Smooth muscle cell (in vitro differentiated cells): ENCODE data around the gene SLC25A17. TPM values are rescaled to one million over a fixed set of nuclear protein-coding genes. Genes with fewer than 3 reads are reported as not detected.
"Not testable (repeated sequence)": the region's sequence is repeated elsewhere in the genome, so short reads cannot be mapped to it uniquely, and the experiment has no call there.

Source experiments
- DNase-seq: peaks from one replicate; lab custom pipeline; 2025; ENCODE audit not compliant: unreplicated experiment; lab: John Stamatoyannopoulos, UW
- H2AFZ ChIP-seq: fragments of 200-600 bp; sonication (generic); 2 replicates; pipeline ENCODE4 v1.6.0; 2016; ENCODE audit warnings: antibody characterized with exemption, low read depth, mild to moderate bottlenecking
- H3F3A ChIP-seq: fragments of 200-600 bp; sonication (generic); 2 replicates; pipeline ENCODE4 v1.6.0; 2017; ENCODE audit warnings: antibody characterized with exemption, low read depth
- H3K27ac ChIP-seq: fragments of 200-600 bp; sonication (generic); 2 replicates; pipeline ENCODE4 v1.5.1; 2016; ENCODE audit warnings: low read depth, mild to moderate bottlenecking
- H3K27me3 ChIP-seq: fragments of 200-600 bp; sonication (generic); 2 replicates; pipeline ENCODE4 v1.6.1; 2016; ENCODE audit warnings: low read depth, mild to moderate bottlenecking
- H3K36me3 ChIP-seq: fragments of 200-600 bp; sonication (generic); 2 replicates; pipeline ENCODE4 v1.5.1; 2016; ENCODE audit warnings: low read depth
- H3K4me1 ChIP-seq: fragments of 200-600 bp; sonication (generic); 2 replicates; pipeline ENCODE4 v1.5.1; 2016; ENCODE audit warnings: low read depth
- H3K4me2 ChIP-seq: fragments of 200-600 bp; sonication (generic); 2 replicates; pipeline ENCODE4 v1.6.0; 2016; ENCODE audit warnings: mild to moderate bottlenecking
- H3K4me3 ChIP-seq: fragments of 200-600 bp; sonication (generic); 2 replicates; pipeline ENCODE4 v1.5.1; 2016; ENCODE audit warnings: mild to moderate bottlenecking
- H3K79me2 ChIP-seq: fragments of 200-600 bp; sonication (generic); 2 replicates; pipeline ENCODE4 v1.6.0; 2016; ENCODE audit warnings: low read depth, mild to moderate bottlenecking
- H3K9ac ChIP-seq: fragments of 200-600 bp; sonication (generic); 2 replicates; pipeline ENCODE4 v1.6.0; 2016; ENCODE audit warnings: low read depth
- H3K9me3 ChIP-seq: fragments of 200-600 bp; sonication (generic); replicated peaks from 2 replicates; pipeline ENCODE4 v1.5.1; 2016; ENCODE audit warnings: low read depth
- H4K20me1 ChIP-seq: fragments of 200-600 bp; sonication (generic); 2 replicates; pipeline ENCODE4 v1.6.0; 2016; ENCODE audit warnings: low read depth
- CTCF ChIP-seq: fragments of 200-600 bp; sonication (generic); IDR thresholded peaks from 2 replicates; pipeline ENCODE4 v1.5.1; 2017; ENCODE audit warnings: borderline replicate concordance, mild to moderate bottlenecking, antibody characterized with exemption; ENCODE audit not compliant: insufficient read depth, poor library complexity, severe bottlenecking
- WGBS: methylation state at CpG from one replicate; pipeline ENCODE4 v1.1.7; 2016; ENCODE audit warnings: low lambda C conversion rate; 5-methylcytosine and 5-hydroxymethylcytosine counted together
- polyA plus RNA-seq: library from polyadenylated mRNA; unstranded; fragments of >200 nt; fragmentation: Nextera tagmentation; extraction: Ambion mirVana; gene quantifications from 2 replicates; pipeline ENCODE4 v1.2.1, GENCODE V29; 2016
- total RNA-seq: library from RNA; depleted of rRNA; stranded (reverse); fragments of >200 nt; gene quantifications from 2 replicates; pipeline ENCODE4 v1.2.3, GENCODE V29; 2014

The SLC25A17 gene
- 28.9 and 29.1 TPM in 2 replicates for total RNA-seq
- 29.0 and 31.5 TPM in 2 replicates for polyA plus RNA-seq

- WGBS: 2% methylated on average over 49 of the region's 61 CpGs
- peaks cover 11% of the 10 kb centered on the region for H3K4me1 ChIP-seq
Observed at GRCh38 chr22:40818747-40819598, at the start of gene SLC25A17. Gene SLC25A17 (minus strand): TSS chr22:40819346. CDS start chr22:40819248, 98 bp downstream.

GRCh38 chr22:40868379-40868778 lies 49.2 kb upstream of the SLC25A17 start:
- not testable (repeated sequence) for H3K9ac ChIP-seq, H3K27me3 ChIP-seq, H3K4me1 ChIP-seq, H3K4me2 ChIP-seq, H3K4me3 ChIP-seq, DNase-seq, H3F3A ChIP-seq, H3K9me3 ChIP-seq, H2AFZ ChIP-seq, H3K27ac ChIP-seq, H3K36me3 ChIP-seq
- WGBS: 95% methylated on average over 6 of the region's 6 CpGs
- Histone ChIP-seq H3K79me2 (peaks cover 27% of the 10 kb centered on the region), H4K20me1 (peaks cover 23% of the 10 kb centered on the region)

More at GRCh38 chr22:40818747-40819598, at the start of gene SLC25A17:
- H3F3A ChIP-seq: peaks cover 16% of the 10 kb centered on the region
- peak; percentile 69 for DNase-seq
- peak within 1 kb of the TSS; percentile 78 for H3K27ac ChIP-seq
- peaks cover 49% of the 10 kb centered on the region for H3K79me2 ChIP-seq
- H3K27me3 ChIP-seq: no peaks in the 10 kb centered on the region
- H3K4me3 ChIP-seq: peak within 1 kb of the TSS; percentile 94
- peaks cover 5% of the 10 kb centered on the region for H4K20me1 ChIP-seq
- peak within 1 kb of the TSS; percentile 92 for H3K4me2 ChIP-seq
- peak; percentile 11 for TF ChIP-seq CTCF
- peak within 1 kb of the TSS; percentile 100 for H2AFZ ChIP-seq
- no peaks in the 10 kb centered on the region for H3K36me3 ChIP-seq
- H3K9ac ChIP-seq: peak within 1 kb of the TSS; percentile 90
- no peaks in the 10 kb centered on the region for H3K9me3 ChIP-seq

GRCh38 chr22:40867109-40867508 lies 48.0 kb upstream of the SLC25A17 start:
- no peak for TF ChIP-seq CTCF
- WGBS: 93% methylated on average over 2 of the region's 2 CpGs
- H3K9ac ChIP-seq: no peak overlapping the region
- no peak overlapping the region for H2AFZ ChIP-seq
- no peak overlapping the region for H3K27ac ChIP-seq
- no peaks in the 10 kb centered on the region for H3K27me3 ChIP-seq
- H3K9me3 ChIP-seq: no peaks in the 10 kb centered on the region
- no peak for DNase-seq
- no peak overlapping the region for H3K4me3 ChIP-seq
- peaks cover 7% of the 10 kb centered on the region for H3K36me3 ChIP-seq
- H3K4me1 ChIP-seq: no peaks in the 10 kb centered on the region
- no peaks in the 10 kb centered on the region for H3F3A ChIP-seq
- H3K79me2 ChIP-seq: peaks cover 39% of the 10 kb centered on the region
- H4K20me1 ChIP-seq: peaks cover 35% of the 10 kb centered on the region
- H3K4me2 ChIP-seq: no peak overlapping the region

GRCh38 chr22:40862537-40862936 lies 43.4 kb upstream of the SLC25A17 start:
- no peak for TF ChIP-seq CTCF
- Histone ChIP-seq H3K36me3 (no peaks in the 10 kb centered on the region), H3K27ac (no peak overlapping the region), H3K27me3 (no peaks in the 10 kb centered on the region), H3K9ac (no peak overlapping the region), H3F3A (no peaks in the 10 kb centered on the region), H2AFZ (no peak overlapping the region), H3K9me3 (no peaks in the 10 kb centered on the region), H3K4me1 (peaks cover 7% of the 10 kb centered on the region), H3K79me2 (peaks cover 79% of the 10 kb centered on the region), H3K4me3 (no peak overlapping the region), H4K20me1 (peaks cover 35% of the 10 kb centered on the region), H3K4me2 (no peak overlapping the region)
- no peak for DNase-seq
- 93% methylated on average over 2 of the region's 2 CpGs for WGBS
